Activated CD4-positive, alpha-beta T cell treated with anti-CD3 and anti-CD28 coated beads for 48 hours (primary cell): Measurements from ENCODE around the gene FRMPD4.

ENCODE experiments used
- DNase-seq: peaks from one replicate; pipeline ENCODE4 v3.0.0-alpha.2; 2020

FRMPD4 gene

DNA sequence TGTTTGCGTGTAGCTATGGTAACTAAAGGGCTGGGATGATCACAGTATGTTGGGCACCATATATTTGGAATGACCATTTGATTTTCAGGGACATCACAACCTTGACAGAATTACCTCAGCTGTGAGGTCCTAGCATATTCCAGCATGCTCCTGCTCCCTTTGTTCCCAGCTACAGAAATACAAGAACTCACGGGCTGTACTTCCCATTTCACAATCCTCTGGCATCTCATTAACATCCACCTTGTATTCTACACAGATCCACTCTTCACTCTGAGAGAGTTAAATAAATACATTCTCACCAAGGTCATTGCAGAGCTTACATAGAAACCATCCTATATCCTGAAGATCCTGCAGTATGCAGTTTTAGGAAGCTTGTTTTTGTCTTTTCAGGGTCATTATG, 169.7 kb downstream of the FRMPD4 start:
- DNase-seq: no peak

DNA sequence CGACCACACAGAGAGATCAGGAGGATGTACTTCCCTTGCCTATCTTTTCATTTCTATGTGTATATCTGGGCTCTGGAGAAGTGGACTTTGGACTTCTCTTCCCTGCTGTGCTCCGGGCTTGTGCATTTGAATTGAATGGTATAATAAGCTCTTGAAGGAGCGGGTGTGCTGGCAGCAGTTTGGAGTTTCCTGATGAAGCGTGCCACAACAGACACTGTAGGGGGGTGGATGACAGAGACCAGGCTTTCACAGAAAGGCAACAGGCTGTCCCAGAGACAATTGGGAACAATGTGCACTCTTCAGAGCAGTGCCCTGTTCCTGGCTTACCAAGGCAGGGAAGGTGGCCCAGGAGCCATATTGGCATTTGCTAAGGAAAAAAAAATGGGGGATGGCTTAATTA, 170.1 kb downstream of the FRMPD4 start:
- no peak for DNase-seq

DNA sequence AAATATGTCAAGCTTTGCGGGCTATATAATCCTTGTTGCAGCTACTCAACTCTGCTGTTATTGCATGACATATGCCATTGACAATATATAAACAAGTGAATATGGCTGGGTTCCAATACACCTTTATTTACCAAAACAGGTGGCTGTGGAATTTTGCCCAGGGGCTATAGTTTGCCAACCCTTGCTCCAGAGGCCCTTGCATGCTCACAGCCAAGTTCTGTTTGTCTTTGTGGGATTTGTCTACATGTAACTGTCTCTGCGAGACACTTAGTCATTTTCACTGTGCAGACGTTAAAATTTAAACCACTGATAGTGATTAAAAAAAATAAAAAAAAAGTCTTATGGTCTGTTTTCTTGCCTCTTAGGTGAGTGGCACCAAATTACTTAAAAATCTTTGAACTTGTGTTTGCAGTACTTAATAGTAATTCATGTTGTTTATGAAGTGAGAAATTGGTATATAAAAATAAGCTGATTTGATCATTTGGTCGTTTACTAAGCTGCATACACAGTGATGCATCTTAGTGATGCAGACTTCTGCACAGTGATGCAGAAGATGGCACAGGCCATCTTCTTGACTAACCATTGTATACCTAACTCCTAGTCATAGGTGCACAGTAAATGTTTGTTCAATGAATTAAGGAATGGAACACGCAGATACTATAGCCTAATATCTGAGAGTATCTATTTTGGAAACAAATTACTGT, 170.9 kb downstream of the FRMPD4 start:
- no peak for DNase-seq

DNA sequence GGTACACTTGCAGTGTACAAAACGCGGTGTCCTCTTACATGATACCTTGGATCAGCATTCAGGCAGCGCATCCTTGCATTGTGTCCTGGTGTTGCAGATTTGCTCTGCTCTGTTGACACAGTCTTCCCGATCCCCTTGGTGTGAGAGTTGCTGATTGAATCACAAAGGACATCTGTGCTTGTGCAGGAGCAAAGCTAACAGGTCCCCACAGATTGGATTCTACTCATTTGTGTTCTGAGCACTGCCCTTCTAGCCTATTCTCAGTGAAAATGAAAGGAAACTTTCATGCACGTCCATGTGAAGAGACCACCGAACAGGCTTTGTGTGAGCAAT, 171.4 kb downstream of the FRMPD4 start:
- DNase-seq: no peak

DNA sequence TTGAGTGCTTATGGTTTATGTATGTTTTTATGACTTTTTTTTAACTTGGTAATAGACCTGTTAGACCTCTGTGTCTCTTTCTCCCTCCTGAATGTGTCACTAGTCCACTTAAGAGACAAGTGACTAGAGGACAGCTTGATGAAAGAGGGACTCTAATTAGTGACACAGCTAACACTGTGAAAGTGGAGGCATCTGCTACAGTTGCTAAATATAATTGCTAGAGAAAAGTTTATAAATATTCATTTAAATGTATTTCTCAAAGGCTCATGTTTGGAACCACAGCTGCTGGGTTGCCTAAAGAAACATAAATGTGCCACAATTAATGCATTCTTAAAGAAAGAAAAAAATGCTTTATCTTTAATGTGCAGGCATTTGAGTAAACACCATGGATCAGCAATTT, 176.4 kb downstream of the FRMPD4 start:
- no peak for DNase-seq

DNA sequence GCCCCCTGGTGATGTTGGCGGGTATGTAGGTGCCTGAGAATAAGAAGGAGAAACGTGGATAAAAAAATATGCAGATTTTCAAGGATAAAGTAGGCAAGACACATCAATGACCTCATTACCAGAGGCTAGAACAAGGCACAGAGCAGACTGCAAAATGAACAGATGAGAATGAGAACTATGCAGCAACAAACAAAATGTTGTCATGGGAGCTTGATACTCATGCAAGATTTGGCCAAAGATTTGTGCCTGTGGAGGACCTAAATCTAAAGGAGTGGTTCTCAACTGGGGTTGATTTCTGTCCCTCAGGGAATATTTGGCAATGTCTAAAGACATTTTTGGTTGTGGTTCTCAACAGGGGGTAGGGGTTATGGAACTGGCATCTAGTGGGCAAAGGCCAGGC, 177.3 kb downstream of the FRMPD4 start:
- no peak for DNase-seq

DNA sequence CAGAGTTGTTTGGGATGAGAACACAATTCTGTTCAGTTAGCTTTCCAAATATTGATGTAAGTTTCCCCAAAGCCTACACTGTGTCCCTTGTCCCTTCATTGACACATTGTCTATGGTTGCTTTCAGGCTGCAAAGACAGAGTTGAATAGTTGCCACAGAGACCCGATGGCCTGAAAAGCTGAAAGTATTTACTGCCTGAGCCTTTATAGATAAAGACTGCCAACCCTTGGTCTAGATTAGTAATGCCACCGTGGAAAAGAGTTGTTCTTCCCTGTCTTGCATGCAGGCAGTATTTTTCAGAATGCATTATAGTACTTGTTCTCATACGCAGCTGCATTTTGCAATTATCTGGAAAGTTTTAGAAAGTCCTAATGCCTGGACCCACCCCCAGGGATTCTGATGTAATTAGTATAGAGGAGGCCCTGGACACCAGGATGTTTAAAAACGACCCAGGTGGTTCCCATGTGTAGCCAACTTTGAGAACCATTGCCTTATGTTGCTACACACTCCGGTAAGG, 180.8 kb downstream of the FRMPD4 start:
- DNase-seq: no peak

DNA sequence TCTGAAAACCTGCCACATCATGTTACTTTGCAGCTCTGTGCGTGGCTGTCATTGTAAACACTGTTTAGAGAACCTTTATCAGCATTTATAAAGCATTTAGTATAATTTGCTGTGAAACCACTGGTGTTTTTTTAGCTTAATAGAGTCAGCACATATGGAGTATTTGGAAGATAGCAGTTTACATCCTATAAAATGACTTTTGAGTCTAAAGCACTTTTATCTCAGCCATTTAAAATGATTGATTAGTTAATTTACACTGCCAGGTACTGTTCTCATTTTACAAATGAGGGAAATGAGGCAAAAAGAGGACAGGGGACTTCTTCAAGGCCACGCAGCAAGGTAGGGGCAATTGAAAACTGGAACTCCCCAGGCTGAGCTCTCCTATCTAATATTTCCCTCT, 181.7 kb downstream of the FRMPD4 start:
- DNase-seq: no peak

DNA sequence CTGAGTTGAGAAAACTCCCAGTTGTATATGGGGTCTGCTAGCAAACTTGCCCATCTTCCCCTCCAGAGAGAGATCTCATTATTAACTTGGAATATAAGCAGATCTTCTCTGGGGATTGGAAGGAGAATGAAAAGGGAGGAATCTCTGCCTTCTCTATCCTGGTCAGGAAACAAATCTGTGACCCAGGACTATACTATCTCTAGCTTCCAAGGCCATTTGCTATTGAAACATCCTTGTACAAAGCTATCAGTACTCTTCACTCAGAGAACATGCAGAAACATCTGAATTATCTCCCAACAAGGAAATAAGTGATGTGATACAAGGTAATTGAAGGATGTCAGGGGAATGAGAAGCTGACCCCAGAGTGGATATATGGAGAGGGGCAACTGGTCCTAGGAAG, 183.8 kb downstream of the FRMPD4 start:
- no peak for DNase-seq

DNA sequence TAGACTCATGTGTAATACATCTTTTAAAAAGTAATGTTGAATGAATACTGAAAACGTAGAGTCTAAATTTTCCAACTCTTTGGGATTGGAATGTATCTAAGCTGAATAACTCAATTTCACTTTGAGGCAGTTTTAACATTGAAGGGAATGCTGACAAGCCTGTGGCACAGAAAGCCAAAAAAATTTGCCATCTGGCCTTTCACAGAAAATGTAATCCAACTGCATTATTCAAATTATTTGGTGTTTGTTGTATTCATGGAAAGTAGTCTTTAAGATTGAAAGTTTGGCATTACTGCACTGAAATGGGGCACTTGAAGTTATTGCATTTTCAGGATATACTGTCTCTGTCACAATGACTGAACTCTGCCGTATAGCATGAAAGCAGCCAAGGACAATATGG, 186.9 kb downstream of the FRMPD4 start:
- no peak for DNase-seq

DNA sequence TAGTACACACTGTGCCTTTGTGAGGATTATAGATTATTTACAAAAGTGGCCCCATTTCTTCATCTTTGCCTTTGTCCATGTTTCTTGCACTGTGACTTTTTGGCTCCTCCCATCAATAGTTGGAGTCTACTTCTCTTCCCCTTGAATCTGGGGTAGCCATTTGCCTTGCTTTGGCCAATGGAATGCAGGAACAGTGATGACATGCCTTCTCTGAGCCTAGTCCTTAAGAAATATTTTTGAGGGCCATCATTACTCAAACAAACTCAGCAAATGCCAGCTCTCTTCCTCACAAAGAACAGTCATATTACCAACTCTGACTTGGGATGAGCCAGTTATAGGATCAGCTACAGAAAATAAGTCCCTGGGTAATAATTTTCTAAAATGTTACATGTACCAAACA, 189.6 kb downstream of the FRMPD4 start:
- no peak for DNase-seq

DNA sequence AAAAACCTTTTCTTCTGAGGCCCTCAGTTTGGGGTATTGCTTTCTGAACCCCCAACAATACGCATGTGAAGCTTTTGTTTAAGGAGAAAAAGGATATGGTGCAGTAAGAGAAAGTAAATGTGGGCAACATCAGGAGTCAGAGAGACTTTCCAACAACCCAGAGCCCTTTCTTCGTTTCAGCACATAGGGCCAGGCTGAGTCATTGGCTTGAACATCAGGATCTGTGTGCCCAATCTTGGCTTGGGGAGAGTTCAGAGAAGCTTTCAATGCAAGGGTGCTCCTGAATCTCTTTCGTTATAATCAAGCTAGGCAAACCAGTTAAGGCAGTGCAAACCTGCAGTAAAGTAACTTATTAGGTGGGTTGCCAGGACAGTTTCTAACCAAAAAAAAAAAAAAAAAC, 191.2 kb downstream of the FRMPD4 start:
- DNase-seq: no peak

DNA sequence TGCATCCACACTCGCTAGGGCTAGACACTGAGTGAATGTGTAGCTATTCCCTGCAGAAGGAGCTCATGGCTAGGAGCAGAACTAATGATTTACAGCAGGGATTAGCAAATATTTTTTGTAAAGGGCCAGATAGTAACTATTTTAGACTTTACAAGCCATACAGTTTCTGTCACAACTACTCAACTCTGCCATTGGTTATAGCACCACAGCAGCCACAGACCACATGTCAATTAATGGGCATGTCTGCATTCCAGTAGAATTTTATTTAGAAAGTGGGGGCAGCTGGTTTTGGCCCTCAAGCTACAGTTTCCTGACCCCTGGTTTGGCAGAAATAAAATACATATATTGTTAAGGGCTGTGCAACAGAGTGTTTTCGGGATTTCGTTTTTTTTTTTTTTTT, 192.6 kb downstream of the FRMPD4 start:
- DNase-seq: no peak

DNA sequence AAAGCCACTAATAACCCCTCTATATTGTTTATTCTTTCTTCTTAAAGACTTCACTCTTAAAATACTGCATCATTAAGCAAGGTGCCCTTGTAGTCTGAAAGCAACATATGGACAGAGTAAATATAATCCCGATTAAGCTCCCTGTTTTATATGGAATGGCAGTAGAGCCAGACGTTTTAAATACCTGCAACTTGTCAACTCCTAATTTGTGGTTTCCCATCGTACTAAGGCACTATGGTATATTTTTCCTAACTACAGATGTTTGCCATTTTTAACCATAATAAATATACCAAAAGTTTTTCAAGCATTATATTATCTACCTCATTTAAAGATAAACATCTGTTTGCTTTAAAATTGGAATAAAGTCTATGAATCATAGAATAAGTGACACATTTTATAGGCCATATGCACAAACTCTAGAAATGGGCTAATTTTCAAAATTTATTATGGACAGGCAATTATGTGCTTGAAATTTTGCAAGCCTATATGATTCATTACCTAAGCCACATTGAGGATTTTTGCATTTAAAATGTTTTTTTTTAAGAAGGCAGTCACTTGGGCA, 194.6 kb downstream of the FRMPD4 start:
- no peak for DNase-seq

DNA sequence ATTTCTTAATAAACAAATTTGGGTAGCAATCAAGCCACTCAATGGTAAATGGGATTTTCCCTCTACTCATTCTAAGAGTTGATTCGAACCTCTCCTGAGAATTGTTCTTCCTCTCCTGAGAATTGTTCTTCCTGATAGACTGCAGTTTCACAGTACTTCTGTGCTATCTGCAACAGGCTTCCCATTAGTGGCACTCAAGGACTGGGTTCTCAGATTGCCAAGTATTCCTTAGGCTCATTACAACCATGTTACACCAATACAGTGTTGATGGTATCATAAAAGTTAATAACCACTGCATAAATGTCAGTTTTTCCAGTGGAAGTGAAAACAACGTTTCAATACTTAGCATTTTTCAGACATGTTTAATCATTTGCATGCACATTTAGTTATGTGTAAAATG, 201.6 kb downstream of the FRMPD4 start:
- no peak for DNase-seq

DNA sequence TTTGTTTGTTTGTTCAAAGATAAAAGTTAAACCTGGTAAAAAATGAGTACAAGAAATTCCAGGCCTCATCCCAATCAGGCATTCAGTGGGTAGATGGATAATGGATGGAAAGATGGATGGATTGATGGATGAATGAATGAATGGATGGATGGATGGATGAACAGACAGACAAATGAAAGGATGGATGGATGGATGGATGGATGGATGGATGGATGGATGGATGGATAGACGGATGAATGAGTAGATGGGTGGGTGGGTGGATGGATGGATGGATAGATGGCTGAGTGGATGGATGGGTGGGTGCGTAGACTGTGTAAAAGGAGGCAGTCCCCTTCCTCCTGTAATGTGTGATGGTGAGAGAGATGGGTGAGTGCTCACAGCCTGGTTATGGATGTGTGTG, 206.7 kb downstream of the FRMPD4 start:
- DNase-seq: no peak

DNA sequence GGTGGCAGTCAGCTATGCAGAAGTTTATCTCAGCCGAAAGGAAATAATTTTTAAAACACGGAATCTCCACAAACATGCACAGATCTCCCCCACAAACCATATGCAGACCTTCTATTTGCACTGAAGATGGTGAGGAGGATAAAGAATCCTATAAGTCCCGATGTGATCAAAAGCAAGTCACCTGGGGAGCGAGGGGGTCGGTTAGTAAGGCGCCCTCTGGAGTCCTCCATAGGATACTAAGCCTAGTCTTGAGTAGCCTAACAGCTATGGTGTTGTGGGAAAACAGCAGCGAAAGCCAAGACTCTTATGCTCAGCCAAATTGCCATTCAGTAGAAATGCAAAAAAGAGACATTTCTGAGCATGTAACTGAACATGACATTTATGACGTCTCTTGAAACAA, 210.9 kb downstream of the FRMPD4 start:
- no peak for DNase-seq

DNA sequence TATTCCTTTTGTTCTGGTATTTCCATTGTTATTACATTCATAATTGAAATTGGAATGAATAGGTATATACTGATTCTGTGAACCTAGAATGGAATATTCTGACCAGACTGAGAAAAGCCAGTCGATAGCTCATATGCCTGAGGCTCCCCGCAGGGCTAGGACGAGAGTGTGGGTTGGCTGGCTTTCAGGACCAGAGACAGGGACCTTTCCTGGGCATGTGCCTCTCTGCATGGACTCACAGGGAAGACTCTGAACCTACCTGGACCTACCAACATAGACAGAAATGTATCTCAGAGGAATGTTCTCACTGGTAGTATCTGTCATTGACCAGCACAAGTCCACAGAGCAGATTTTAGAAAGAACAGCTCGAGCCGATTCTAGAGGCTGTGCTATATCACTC, 214.6 kb downstream of the FRMPD4 start:
- no peak for DNase-seq

DNA sequence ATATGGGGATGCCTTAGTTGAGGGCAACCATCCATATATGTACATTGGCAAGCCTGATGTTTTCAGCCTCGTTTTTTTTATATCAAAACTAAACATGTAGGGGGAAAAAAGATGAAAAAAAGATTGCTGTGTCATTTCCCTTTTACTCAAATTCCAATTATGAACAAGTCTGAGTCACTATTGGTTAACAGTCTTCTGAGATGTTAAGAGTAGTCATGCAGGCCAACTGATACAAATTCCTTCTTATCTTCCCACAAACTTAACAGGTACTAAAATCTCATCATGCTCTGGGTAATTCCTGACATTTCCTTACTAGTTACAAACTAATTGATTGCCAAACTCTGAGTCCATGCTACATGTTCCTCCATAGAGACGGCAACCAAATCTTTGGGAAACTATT, 222.1 kb downstream of the FRMPD4 start:
- DNase-seq: no peak

DNA sequence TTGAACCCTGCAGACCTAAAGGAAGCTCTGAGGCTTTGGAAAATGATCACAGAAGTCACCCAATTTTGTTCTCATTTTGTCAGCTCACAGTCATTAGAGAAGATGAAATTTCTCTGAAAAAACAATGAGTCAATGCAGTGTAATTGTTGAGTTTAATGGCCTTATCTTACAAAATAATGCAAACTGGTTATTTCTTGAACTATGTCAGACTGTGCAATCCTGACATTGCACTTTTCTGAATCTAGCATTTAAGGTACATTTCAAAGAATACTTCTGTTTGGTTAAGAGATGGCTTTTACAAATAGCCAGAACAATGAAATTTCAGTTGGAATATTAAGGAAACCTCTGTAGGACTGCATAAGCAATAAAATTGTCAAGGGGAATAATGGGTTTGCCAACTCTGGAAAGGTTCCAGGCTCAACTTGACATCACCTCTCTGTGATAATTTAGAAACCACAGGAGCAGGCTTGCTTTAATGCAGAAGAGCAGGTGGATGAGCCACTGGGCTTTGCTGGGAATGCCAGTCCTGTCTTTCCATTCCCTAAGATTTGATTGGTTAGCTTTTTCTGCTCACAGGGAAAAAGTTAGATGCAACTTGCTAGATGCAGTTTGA, 222.8 kb downstream of the FRMPD4 start:
- DNase-seq: no peak

DNA sequence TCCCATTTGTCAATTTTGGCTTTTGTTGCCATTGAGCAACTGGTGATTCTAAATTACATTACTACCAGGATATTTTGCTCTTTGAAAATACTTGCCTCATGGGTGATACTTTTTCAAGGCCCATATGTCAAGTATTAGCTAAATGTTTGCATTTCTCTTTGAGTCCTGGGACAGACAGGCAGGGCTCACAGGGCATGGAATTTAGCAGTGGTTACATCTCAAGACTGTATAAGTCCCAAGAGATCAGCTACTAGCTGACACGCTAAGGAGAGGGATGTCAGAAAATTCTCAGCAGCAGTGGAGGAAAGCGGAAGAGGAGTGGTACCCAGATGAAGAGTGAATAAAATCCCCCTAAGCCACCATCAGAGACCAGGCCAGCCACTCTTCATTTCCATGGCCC, 224.9 kb downstream of the FRMPD4 start:
- no peak for DNase-seq

DNA sequence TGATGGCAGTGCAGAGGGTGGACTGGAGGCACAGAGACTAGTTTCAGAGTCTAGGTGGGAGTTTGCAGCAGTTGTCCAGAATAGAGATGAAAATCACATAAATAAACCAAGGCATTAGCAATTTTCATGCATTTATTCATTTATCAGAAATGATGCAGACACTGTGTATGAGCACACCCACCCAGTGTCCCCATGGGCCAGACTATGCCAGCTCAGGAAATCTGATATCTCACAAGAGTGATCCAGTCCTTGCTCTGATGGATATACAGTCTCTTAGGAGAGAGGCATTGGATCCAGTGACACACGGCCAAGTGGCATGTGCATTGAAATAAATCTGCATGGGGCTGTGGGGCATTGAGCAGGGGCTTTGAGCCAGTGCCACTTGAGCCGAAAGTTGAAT, 228.2 kb downstream of the FRMPD4 start:
- DNase-seq: no peak

DNA sequence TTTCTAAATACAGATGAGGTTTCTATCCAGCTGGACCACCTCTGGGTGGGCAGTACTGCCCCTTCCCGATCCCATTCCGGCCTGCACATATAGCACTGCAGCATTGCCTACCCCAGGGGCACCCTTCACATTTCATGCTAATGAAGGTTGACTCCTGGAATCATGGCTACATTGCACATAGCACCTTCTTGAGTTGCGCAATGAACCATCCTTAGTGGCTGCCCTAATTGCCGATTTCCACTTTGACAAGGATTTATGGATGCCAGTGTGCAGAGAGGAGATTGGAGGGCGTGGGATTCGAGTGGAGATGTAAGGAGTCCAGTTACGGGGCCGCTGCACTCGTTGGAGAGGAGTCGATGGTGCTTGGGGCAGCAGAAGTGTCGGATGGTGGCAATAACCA, 229.0 kb downstream of the FRMPD4 start:
- no peak for DNase-seq

DNA sequence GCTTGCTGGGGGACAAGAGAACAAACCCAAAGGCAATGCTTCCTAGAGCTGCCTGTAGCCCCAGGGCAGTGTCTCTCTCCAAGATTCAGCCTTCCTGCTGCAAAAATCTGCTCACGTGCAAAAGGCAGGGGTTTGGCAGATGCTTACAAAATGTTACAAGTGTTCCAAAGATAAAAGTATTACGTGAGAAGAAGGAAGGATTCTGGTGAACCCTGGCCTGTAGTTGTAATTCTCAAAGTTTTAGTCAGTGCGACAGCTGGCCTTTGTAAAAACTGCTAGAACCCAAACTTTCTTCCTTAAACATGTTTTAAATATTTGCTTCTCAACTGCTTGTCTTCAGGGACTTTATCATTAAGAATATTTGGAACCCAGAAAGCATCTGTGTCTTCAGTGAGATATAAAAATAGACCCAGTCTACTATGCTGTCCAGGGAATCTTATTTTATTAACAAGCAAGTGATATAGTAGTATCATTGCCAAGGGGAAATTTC, 232.3 kb downstream of the FRMPD4 start:
- DNase-seq: no peak

DNA sequence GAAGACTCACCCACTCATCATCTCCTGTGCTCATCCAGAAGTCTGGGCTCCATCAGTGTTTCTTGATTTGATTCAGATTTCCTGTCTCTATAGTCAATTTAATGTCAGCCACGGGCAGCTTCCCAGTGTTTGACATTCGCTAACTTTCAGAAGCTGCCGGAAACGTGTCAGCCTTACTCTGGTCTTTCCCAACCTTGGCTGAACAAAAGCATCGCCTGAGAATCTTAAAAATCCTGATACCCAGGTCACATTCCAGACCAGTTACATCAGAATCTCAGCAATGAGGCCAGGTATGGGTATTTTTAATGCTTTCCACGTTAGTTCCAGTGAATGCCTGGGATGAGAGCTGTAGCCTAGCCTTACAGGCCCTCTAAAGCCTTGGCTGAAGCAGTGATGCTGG, 233.8 kb downstream of the FRMPD4 start:
- no peak for DNase-seq
